ENCODE measurements around the gene ASPSCR1.

ASPSCR1 gene

DNA sequence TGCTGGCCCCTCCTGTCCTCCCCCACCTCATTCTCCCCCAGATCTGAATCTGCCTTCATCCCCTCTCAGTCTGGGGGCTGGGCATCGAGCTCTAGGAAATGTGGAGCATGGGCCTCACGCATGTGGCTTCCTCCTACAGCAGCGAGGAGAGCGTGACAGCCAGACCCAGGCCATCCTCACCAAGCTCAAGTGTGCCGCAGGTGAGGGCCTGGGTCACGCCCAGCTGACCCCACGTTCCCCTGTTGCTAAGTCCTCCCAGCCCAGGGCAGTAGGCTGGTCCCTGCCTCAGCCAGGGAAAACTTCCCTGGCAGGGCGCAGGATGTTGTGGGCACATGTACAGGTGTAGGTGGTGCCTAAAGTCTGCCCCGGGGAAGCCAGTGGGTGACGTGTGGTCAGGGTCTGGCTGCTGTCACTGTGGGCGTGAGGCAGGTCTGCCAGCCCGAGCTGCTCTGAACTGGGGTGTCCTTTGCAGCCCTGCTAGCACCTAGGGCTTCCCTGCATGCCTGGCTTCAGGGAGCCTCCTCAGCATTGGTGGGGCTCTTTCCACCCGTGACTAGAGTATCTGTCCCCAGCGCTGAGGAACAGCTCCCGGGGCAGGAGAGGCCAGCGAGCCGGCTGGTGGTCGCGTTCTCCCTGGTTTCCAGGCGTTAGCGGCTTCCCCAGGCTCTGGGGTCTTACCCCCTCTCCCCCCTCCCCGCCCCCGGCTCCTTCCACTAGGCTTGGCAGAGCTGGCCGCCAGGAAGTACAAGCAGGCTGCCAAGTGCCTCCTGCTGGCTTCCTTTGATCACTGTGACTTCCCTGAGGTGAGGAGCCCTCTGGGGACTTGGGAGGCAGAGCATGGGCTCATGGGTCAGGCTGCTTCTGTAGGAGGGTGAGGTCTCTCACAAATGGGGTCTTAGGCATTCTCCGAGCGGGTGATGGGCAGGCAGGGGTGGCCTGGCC lies 77.9 kb downstream of the ASPSCR1 start:
- DNase-seq (ENCODE audit: low read depth in 2 of 2): no peak

DNA sequence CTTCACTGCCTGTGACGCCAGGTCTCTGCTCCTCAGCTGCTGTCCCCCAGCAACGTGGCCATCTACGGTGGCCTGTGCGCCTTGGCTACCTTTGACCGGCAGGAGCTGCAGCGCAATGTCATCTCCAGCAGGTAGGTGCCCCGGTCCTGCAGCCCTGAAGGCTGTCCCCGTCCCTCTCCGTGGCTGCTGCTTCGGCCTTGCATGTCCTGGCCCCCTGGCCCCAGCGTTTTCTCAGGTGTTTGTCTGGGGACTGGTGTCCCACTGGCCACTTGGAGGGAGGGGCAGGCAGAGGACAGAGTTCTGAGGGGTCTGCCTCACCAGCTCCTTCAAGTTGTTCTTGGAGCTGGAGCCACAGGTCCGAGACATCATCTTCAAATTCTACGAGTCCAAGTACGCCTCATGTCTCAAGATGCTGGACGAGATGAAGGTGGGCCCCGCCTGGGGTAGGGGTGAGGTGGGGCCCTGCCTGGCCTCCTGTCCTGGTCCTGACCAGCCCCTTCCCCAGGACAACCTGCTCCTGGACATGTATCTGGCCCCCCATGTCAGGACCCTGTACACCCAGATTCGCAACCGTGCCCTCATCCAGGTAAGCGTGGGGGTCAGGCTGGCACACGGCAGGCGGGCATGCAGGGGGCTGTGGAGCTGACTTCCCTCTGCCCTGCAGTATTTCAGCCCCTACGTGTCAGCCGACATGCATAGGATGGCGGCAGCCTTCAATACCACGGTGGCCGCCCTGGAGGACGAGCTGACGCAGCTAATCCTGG lies 78.7 kb downstream of the ASPSCR1 start:
- no peak for DNase-seq (ENCODE audit: low read depth in 2 of 2)

DNA sequence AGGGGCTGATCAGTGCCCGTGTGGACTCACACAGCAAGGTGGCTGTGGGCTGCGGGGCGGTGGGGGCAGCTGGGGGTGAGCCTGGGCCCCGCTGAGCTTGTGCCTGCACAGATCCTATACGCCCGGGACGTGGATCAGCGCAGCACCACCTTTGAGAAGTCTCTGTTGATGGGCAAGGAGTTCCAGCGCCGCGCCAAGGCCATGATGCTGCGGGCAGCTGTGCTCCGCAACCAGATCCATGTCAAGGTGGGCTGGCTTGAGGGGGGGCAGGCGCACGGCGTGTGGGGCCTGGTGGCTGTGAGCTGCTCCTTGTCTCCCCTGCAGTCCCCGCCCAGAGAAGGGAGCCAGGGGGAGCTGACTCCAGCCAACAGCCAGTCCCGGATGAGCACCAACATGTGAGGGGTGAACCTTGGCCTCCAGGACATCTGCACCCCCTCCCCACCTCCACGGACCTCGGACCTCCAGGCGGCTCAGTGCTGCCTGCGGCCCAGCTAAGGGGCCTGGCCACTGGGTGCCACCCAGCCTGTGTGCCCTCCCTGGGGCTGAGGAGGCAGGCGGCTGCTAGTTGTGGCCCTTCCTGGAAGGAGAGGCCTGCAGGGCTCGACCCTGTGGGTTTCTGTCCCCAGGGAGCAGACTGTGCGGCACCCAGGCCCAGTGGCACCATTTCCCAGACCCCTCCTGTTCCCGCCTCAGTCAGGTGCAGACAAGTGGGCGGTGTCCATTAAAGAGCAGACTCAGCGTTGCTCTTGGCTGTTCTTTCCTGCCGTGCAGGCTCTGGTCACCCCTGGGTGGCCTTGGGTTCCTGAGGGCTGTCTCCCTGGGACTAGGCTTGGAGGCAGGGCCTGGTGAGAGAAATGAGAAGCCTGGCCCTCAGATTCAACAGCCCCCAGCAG lies 79.5 kb downstream of the ASPSCR1 start:
- no peak for DNase-seq (ENCODE audit: low read depth in 2 of 2)

DNA sequence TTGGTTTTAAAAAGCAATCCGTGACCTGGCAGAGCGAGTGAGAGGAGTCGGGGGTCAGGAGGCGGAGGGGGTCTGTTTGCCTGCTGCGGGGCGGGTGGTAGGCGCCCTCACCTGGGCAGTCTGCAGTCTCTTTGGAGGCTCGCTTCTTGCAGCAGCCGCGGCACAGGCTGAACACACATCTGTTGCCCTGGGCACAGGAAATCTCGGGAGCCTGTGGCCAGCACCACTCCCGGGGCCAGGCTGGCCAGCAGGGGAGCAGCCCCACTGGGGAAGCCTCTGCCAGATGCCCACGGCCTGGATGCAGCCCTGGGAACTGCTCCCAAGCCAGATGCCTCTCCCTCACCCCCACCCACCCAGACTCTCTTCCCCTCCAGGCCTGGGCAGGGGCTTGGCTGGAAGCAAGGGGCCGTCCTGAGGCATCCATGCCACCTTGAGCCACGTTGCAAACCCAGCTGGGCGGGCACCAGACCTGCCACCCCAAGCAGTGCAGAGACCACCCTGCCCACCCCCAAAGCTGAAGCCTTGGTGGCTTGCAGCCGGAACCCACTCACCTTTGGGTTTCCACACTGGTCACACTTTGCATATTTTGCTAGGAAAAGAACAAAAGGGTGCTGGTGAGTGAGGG lies 80.9 kb downstream of the ASPSCR1 start:
- no peak for DNase-seq (ENCODE audit: low read depth in 2 of 2)

DNA sequence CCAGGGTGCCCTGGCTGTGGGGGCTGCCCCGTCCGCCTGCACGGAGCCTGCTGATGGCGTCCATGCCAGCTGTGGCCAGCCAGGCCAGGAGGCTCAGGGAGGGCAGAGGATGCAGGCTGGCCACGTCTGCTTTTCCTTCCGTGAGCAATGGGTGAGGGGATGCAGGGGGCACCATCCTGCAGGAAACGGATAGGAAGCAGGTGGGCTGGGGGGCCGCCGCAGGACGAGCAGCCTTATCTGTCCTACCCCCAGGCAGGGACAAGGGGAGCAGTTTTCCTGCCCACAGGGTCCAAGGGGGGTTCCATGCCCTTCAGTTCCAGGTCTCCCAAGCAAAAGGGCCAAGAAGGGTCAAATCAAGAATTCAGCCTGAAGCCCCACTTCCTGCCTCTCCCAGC lies 81.4 kb downstream of the ASPSCR1 start:
- no peak for DNase-seq (ENCODE audit: low read depth in 2 of 2)

DNA sequence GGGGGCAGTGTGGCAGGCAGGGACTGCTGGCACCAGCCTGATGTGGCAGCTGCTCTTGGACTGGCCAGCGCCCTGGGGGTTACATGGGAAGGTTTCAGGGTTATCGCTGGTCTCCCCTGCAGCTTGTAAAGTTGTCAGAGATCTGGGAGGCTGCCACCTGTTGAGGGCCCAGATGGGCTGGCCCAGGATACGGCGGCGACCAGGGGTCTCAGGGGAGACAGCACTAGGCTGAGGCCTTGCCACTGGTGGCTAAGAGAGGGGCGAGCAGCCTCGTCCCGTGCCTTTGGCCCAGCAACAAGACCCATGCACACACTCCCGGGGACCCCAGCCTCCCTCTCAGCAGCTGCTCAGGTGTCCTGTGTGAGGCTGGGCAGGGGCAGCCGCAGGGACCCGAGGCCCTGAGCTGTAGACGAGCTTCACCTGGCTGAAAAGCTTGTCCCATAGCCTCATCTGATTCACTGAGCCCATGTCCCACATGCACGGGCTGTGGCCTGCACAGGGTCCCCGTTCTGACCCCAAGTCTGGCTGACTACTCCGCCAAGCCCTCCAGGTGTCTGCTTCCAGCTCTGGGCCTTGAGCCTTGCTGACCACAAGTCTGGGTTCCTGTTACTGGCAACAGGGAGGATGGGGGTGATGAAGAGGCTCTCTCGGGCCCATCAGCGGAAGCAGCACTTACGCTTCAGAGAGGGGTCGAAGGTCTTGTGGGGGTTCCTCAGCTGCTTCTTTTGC lies 82.0 kb downstream of the ASPSCR1 start:
- no peak for DNase-seq (ENCODE audit: low read depth in 2 of 2)

DNA sequence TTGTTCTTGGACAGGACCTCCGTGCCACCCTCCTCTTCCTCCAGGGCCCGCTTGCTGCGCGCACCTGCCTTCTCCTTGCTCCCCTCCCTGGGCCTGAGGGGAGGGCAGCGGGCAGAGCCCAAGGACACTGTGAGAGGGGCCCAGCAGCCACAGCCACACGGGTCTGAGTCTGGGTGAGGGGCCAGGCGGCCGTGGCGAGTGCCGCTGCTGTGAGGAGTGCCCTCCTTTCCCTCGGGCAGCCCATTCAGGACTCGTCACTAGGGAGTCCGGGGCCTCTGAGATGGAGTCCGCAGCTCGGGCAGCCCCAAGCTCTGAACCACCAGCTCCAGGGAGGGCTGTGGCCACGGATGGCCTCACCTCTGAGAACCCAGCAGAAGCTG lies 82.6 kb downstream of the ASPSCR1 start:
- DNase-seq (ENCODE audit: low read depth in 2 of 2): no peak

DNA sequence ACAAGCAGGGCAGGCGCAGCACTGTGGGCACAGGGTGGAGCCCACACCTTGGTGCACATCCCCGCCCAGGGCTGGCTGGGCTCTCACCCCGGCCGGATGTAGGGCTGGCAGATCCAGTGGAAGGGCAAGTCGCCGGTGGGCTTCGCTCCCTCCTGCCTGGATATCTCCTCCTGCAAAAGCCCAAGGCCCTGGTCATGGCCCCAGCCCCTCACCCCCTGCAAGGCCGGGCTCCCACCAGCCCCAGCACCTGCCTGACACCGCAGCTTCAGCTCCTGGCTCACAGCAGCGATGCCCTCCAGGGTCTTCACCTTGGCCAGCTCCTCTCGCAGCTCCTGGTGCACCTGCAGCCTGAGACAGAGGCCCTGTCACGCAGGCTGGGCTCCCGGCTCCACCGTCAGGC lies 83.2 kb downstream of the ASPSCR1 start:
- no peak for DNase-seq (ENCODE audit: low read depth in 2 of 2)

DNA sequence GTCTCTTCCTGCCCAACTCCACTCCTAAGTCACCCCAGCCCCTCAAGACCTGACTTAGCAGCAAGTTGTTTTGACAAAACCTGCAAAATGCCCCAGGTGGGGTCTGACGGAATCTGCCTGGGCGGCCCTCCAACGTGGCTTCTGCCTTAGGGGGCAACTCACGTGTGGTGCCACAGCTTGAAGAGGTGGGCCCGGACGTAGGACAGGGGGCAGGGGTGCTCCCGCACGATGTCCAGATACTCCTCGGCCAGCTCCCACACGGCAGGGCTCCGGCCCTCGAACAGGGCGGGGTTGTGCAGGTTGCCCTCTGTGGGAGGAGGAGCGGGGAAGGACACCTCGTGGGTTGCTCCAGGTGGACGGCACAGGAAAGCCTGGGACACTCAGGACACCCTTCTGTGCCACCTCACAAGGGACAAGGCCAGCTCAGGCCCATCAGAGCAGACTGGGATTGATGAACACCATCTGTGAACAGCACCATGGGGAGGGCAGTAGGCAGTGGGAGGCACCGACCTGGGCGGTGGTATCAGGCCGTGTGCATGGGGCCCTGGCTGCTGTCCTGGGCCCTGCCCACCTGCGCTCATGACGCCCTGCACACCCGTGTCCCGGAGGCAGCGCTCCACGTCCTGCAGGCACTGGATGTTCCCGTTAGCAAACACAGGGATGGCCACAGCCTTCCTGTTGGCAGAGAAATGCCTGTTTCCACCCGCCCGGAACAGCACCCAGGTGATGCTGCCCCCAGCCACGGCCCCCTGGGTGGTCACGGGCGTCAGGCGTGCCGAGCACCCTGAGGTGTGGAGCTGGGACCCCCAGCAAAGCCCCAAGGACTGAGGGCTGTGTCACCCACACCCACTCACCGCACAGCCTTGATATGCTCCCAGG lies 83.9 kb downstream of the ASPSCR1 start:
- no peak for DNase-seq (ENCODE audit: low read depth in 2 of 2)

DNA sequence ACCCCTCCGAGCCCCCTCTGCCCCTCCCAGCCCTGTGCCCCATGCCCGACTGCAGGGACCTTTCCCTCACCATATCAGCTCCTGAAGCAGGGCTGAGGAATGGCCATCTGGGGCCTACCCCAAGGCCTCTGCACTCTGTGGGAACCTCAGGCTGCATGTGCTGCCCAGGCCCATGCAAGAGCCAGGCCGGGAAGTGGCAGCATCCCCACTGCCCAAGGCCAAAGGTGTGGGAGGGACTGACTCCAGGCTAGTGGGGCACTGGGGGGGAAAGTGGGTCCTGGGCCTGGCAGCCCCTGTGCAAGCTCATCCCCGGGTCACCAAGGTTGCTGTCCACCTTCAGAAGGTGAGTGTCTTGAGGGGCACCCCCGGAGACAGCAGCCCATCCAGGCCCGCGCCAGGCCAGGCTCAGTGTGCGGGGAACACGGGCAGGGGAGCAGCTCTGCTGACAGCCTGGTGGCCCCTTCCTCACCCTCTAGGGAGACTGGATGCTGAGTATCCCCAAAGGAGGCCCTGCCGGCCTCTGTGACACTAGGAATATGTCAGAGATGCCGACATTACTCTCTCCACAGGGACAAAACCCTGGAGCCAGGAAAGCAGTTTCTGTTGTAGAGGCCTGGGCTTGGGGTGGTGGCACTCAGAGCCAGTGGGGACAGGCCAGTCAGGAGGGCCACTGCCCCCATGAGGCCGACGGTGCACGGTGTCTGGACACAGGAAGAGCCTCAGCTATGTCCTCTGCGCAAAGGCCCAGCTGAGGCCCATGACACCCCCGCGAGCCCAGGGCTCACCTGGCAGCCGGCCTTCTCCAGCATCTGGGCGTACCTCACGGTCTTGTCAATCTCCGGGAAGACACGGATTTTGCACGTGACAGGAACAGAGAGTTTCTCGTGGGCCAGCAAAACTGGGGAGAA lies 84.9 kb downstream of the ASPSCR1 start:
- DNase-seq (ENCODE audit: low read depth in 2 of 2): no peak

DNA sequence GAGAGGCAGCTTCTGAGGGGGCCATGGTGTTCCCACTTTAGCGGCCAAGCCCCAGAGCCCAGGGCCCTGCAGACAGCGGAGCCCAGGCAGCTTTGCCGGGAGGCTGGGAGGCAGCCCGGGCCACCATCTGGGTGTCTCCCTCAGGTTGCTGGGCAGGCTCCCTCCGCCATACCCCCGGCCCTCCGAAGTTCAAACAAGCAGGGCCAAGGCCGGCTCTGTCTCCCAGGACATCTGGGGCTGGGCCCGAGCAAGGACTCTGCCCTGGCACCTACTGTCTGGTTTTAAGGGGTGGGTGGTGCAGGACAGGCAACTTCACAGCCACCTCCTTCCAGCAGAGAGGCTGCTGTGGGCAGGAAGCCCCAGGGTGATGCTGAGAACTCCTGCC lies 85.5 kb downstream of the ASPSCR1 start:
- DNase-seq (ENCODE audit: low read depth in 2 of 2): no peak

DNA sequence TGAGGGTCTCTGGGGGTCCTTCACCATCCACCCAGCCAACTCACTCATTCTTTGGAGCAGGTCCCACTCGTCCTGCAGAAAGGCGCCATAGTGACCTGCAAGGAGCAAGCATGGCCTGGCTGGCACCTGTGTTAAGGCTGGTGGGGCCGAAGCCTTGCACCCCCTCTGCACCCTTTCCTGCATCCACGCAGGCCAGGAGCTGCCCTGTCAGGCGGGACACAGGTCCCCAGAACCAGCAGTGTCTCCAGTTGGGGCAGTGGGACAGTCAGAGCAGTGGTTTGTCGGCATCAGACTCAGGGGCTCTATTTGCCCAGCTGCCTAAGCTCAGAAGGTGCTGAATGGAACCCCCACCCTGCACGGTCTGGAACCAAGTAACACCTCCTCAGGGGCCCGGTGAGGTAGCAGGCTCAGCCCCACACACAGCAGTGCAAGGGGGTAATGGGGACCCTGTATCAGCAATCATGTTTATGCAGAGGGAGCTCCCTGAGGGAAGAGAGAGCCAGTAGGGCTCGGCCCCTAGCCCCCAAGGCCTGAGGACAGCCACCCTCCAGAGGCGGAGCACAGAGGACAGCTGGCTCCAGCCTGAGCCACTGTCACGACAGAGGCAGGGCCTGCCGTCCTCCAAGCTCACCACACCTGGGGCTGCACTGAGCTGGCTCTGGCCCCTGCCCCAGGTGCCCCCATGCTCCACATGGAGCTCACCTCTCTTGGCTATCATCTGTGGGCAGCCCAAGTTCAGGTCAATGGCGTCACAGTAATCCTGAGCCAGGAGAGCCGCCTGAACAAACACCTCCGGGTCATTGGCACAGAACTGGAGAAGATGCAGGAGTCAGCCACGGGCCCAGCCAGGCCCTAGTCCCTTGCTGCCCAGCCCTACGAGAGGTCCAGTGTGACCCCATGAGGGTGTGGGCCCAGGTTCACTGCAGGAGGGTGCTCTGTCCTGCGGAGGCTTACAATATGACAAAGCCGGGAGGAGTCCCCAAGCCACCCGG lies 86.3 kb downstream of the ASPSCR1 start:
- DNase-seq (ENCODE audit: low read depth in 2 of 2): no peak

DNA sequence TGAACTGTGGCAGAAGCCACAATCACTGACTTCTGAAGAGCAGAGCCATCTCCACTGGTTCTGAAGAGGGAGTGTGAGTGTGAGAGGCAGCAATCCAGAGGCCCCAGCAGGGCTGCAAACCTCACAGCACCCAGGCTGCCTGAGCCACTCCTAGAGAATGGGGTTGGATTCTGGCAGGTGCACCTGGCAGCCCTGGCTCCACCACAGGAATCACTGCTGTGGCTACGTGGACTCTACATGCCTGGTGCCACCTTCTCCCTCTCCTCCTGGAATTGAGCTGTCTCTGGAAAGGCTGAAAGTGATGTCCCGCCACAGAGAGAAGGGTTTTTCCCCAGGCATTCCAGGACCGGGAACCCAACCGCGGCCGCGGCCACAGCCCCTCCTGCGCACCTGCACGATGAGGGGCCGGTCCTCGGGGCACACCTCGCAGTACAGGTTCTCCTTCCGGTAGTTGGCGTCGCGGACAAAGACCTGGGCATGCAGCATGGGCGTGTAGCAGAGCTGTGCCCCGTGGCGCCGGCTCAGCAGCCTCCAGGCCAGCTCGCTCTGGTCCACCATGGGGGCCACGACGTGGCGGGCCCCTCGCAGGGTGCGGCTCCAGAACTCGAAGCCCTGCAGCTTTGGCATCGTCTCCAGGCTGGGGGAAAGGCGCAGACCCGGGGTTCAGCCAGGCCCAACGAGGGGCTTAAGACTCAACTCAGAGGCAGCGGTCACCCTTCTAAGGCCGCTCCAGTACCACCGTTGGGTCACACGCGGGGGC lies 87.2 kb downstream of the ASPSCR1 start:
- DNase-seq (ENCODE audit: low read depth in 2 of 2): no peak

DNA sequence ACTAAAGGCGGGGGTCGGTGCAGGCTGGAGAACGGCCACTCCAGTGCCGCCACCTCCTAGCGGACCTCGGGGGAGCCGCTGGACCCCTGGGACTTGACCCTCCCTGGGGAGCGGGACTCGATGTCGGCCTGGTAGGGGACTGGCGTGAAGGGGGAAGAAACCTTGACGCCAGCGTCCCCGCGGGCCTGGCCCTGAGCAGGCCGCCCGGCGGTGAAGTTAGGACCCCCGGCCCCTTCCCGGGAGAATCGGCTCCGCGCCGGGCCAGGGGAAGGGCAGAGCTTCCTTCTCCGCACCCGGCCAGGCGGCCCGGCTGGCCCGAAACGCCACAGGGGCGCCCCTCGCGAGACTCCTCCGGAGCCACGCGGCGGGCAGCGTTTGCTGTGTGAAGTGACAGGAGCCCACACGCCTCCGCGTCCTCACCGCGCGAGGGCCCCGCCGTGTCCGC lies 87.8 kb downstream of the ASPSCR1 start:
- peak in 1 of 2 donors; percentile 25 for DNase-seq (ENCODE audit: low read depth in 2 of 2)

DNA sequence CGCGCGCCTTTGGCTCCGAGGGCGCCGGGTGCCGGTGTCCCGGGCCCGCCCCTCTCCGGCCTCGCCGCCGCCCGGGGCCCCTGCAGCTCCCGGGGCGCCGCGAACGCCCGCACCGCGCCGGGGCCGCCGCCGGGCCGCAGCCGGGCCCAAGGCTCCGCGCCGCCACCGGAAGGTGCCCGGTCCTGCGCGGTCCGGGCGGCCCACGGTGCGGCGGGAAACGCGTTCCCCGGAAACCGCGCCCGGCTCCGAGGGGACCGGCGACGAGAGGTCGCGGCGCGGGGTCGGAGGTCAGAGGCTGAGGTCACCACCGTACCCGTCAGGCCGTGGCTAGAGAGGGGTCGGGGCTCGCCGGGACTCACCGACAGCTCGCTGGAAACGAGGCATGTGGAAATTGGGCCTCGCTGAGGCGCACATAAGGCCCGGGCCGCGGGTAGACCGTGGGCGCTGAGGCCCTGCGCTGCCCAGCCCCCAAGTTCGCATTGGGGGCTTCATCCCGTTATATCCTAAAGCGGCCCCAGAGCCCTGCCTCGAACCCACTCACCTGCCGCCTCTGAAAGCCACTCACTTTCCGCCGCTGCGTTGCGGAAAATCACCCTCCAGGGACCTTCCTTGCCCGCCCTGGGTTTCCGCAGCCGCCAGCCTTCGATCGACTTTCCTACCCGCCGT lies 88.3 kb downstream of the ASPSCR1 start, which contains the start of gene DUS1L:
Gene DUS1L (minus strand): TSS at position 167 of the 666 bp plus-strand sequence. CDS start 745 bp downstream, outside the sequence.
- peak; percentile 19 to 63 for DNase-seq (ENCODE audit: low read depth in 2 of 2)

Data from stimulated activated CD8-positive, alpha-beta memory T cell treated with anti-CD3 and anti-CD28 coated beads, Interleukin-7, amount 100 ng/mL, for 4 hours (primary cell).